NCI-H748 (cell line): ENCODE measurements around the gene ZNF407.

Experiments
- DNase-seq: peaks from one replicate; lab custom pipeline; 2025; ENCODE audit not compliant: unreplicated experiment; lab: John Stamatoyannopoulos, UW

The ZNF407 gene

GRCh38 chr18:74918276-74918790, 320.7 kb downstream of the ZNF407 start:
- DNase-seq = no peak

GRCh38 chr18:74921057-74921820, 323.6 kb downstream of the ZNF407 start:
- no peak for DNase-seq

GRCh38 chr18:74926051-74926450, 328.4 kb downstream of the ZNF407 start:
- DNase-seq = no peak

- DNase-seq = no peak
Observed at GRCh38 chr18:74928194-74928968, 330.7 kb downstream of the ZNF407 start.

- no peak for DNase-seq
Observed at GRCh38 chr18:74929110-74929509, 331.4 kb downstream of the ZNF407 start.

GRCh38 chr18:74930616-74931015, 332.9 kb downstream of the ZNF407 start:
- no peak for DNase-seq

- DNase-seq = no peak
Observed at GRCh38 chr18:74933930-74934329, 336.3 kb downstream of the ZNF407 start.

- DNase-seq = no peak
Observed at GRCh38 chr18:74935434-74935833, 337.8 kb downstream of the ZNF407 start.

- no peak for DNase-seq
Observed at GRCh38 chr18:74936343-74936742, 338.7 kb downstream of the ZNF407 start.

GRCh38 chr18:74937291-74937690, 339.6 kb downstream of the ZNF407 start:
- no peak for DNase-seq

GRCh38 chr18:74940856-74941255, 343.2 kb downstream of the ZNF407 start:
- no peak for DNase-seq

GRCh38 chr18:74942319-74942910, 344.7 kb downstream of the ZNF407 start:
- DNase-seq = no peak

GRCh38 chr18:74944676-74945075, 347.0 kb downstream of the ZNF407 start:
- DNase-seq = peak; percentile 16

- no peak for DNase-seq
Observed at GRCh38 chr18:74945774-74946545, 348.3 kb downstream of the ZNF407 start.

GRCh38 chr18:74946646-74947375, 349.1 kb downstream of the ZNF407 start:
- DNase-seq = no peak

- no peak for DNase-seq
Observed at GRCh38 chr18:74947417-74947816, 349.7 kb downstream of the ZNF407 start.

GRCh38 chr18:74947875-74948274, 350.2 kb downstream of the ZNF407 start:
- DNase-seq = no peak

- DNase-seq = no peak
Observed at GRCh38 chr18:74949611-74950010, 351.9 kb downstream of the ZNF407 start.

GRCh38 chr18:74950479-74950878, 352.8 kb downstream of the ZNF407 start:
- DNase-seq = no peak

GRCh38 chr18:74951165-74951760, 353.6 kb downstream of the ZNF407 start:
- peak; percentile 14 for DNase-seq
